Endothelial cell (in vitro differentiated cells): ENCODE results near the gene SMIM41. TPM values are rescaled to one million over a fixed set of nuclear protein-coding genes. Genes with fewer than 3 reads are reported as not detected.
A peak's percentile ranks its signal among the peaks of the same experiment; 100 is the strongest.

ENCODE experiments used
- DNase-seq: peaks from one replicate; pipeline ENCODE4 v3.0.0; 2021; ENCODE audit warnings: low spot score
- H3K27ac Mint-ChIP-seq: one replicate; pipeline ENCODE4 v1.8.0; 2021; ENCODE audit warnings: mixed read lengths, inconsistent platforms; ENCODE audit not compliant: unreplicated experiment
- H3K27me3 Mint-ChIP-seq: one replicate; pipeline ENCODE4 v1.8.0; 2021; ENCODE audit warnings: mild to moderate bottlenecking, moderate library complexity, mixed read lengths, inconsistent platforms; ENCODE audit not compliant: unreplicated experiment
- H3K36me3 Mint-ChIP-seq: one replicate; pipeline ENCODE4 v1.8.0; 2021; ENCODE audit warnings: mild to moderate bottlenecking, low read depth, mixed read lengths, inconsistent platforms; ENCODE audit not compliant: unreplicated experiment
- H3K4me1 Mint-ChIP-seq: one replicate; pipeline ENCODE4 v1.8.0; 2021; ENCODE audit warnings: mild to moderate bottlenecking, mixed read lengths, inconsistent platforms; ENCODE audit not compliant: unreplicated experiment
- H3K4me3 Mint-ChIP-seq: one replicate; pipeline ENCODE4 v1.8.0; 2021; ENCODE audit warnings: mild to moderate bottlenecking, mixed read lengths, inconsistent platforms; ENCODE audit not compliant: unreplicated experiment
- H3K9me3 Mint-ChIP-seq: one replicate; pipeline ENCODE4 v1.8.0; 2021; ENCODE audit warnings: mixed read lengths, inconsistent platforms; ENCODE audit not compliant: unreplicated experiment
- total RNA-seq: library from RNA; stranded (reverse); fragmentation: NEBNext Ultra II Directional; extraction: Animal tissue kit (Norgen Biotek cat#: 25700); gene quantifications from one replicate; pipeline ENCODE4 v1.2.1, GENCODE V29; 2021; ENCODE audit not compliant: unreplicated experiment
- TF ChIP-seq, protein P1 (sequence below): fragments of 200-600 bp; sonication (generic); IDR thresholded peaks from one replicate; pipeline ENCODE4 v1.5.0; 2021; ENCODE audit warnings: antibody characterized with exemption; ENCODE audit not compliant: unreplicated experiment

SMIM41 gene
- total RNA-seq, 1 donor from 2014 or later = not detected

DNA sequence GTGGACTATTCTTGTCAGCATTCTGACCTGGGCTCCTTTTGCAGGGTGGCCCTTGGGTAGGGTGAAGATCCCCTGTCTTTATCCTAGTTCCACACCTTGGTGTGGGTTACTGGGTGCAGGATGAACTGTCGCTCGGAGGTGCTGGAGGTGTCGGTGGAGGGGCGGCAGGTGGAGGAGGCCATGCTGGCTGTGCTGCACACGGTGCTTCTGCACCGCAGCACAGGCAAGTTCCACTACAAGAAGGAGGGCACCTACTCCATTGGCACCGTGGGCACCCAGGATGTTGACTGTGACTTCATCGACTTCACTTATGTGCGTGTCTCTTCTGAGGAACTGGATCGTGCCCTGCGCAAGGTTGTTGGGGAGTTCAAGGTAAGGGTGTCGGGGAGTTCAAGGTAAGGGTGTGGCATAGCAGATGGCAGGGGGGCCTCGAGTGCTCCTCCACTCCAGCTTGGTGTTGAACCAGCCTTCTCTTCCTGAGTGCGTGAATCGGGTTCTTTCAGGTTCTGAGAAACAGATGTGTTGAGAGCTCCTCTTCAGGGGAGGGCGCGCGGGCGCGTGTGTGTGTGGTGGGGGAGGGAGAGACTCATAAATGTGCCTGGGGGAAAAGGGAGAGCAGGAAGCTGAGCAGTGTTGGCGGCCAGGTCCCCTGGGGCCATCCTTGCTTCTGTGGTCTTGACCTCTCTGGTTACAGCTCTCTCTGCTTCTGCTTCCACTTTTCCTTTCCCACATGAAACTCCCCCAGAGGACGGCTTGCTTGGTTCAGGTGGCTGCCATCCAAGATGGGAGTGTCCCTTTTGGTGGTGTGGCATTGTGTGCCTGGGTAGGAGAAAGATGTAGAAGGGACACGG is 5.7 kb upstream of the SMIM41 start:
- TF ChIP-seq, protein P1, sequence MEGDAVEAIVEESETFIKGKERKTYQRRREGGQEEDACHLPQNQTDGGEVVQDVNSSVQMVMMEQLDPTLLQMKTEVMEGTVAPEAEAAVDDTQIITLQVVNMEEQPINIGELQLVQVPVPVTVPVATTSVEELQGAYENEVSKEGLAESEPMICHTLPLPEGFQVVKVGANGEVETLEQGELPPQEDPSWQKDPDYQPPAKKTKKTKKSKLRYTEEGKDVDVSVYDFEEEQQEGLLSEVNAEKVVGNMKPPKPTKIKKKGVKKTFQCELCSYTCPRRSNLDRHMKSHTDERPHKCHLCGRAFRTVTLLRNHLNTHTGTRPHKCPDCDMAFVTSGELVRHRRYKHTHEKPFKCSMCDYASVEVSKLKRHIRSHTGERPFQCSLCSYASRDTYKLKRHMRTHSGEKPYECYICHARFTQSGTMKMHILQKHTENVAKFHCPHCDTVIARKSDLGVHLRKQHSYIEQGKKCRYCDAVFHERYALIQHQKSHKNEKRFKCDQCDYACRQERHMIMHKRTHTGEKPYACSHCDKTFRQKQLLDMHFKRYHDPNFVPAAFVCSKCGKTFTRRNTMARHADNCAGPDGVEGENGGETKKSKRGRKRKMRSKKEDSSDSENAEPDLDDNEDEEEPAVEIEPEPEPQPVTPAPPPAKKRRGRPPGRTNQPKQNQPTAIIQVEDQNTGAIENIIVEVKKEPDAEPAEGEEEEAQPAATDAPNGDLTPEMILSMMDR = no peak
- no peak for DNase-seq
- peaks cover 28% of the 10 kb centered on the region for H3K36me3 Mint-ChIP-seq
- H3K9me3 Mint-ChIP-seq = no peaks in the 10 kb centered on the region
- H3K27ac Mint-ChIP-seq = no peak overlapping the region
- H3K27me3 Mint-ChIP-seq = peaks cover 11% of the 10 kb centered on the region
- peak overlapping the region; percentile 53 for H3K4me3 Mint-ChIP-seq
- peaks cover 12% of the 10 kb centered on the region for H3K4me1 Mint-ChIP-seq

DNA sequence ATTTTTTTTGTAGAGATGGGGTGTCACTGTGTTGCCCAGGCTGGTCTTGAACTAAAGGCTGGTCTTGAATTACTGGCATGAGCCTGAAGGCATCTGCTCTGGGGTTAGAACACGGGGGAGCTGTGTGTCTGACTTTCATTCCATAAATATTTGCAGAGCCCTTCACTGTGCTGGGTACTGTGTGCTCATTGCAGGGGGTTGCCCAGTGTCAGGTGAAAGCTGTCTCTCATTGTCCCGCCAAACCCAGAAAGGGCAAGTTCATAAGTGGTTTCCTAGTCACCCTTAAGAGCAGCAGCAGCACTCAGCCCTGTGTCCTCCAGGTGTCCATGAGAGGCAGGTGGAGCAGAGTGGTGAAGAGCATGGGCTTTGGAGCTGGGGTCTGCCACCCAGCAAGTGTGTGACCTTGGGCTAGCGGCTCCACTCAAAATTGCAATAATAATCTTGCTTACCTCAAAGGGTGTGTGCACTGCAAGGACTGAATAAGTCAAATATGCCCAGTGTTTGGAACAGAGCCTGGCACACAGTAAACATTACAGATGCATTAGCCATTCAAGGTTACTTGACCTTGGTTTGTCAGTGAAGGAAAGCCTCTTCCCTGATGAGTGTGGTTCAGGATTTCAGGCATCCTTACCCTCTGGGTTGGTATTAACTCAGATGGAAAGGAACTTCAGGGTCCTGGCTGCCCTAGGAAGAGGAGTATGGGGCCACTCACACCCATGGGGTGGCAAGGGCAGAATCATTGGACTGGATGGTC is 4.4 kb upstream of the SMIM41 start:
- Mint-ChIP-seq H3K9me3 (no peaks in the 10 kb centered on the region), H3K36me3 (peaks cover 33% of the 10 kb centered on the region), H3K4me3 (no peak overlapping the region), H3K27ac (no peak overlapping the region), H3K27me3 (peaks cover 4% of the 10 kb centered on the region), H3K4me1 (peaks cover 11% of the 10 kb centered on the region)
- TF ChIP-seq, protein P1 = no peak
- DNase-seq = no peak

DNA sequence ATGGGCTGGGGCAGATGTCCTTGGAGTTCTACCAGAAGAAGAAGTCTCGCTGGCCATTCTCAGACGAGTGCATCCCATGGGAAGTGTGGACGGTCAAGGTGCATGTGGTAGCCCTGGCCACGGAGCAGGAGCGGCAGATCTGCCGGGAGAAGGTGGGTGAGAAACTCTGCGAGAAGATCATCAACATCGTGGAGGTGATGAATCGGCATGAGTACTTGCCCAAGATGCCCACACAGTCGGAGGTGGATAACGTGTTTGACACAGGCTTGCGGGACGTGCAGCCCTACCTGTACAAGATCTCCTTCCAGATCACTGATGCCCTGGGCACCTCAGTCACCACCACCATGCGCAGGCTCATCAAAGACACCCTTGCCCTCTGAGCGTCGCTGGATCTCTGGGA is 2.7 kb upstream of the SMIM41 start:
- peaks cover 3% of the 10 kb centered on the region for H3K4me1 Mint-ChIP-seq
- H3K27ac Mint-ChIP-seq = no peak overlapping the region
- H3K9me3 Mint-ChIP-seq = no peaks in the 10 kb centered on the region
- H3K27me3 Mint-ChIP-seq = peaks cover 4% of the 10 kb centered on the region
- H3K4me3 Mint-ChIP-seq = no peak overlapping the region
- H3K36me3 Mint-ChIP-seq = peaks cover 33% of the 10 kb centered on the region
- TF ChIP-seq, protein P1 = no peak
- no peak for DNase-seq

DNA sequence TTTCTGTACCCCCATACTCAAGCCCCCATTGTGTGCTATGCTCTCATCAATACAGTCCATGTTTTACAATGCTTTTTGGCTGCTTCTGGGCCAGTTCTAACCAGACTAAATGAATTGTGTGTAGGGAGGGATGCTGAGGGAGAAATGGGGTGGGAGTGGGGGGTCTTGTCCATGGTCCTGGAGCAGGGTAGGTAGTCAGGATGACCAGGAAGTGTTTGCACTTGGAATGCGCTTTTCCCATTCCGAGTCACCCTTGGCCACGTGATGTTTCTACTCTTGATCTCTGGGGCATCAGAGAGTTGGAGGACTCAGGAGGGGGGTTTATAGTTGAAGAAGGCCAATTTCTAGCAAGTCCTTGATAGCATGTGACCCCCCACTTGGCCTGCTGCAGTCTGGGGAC is 1.2 kb upstream of the SMIM41 start:
- H3K4me1 Mint-ChIP-seq = peaks cover 10% of the 10 kb centered on the region
- no peak overlapping the region for H3K27ac Mint-ChIP-seq
- no peaks in the 10 kb centered on the region for H3K9me3 Mint-ChIP-seq
- H3K27me3 Mint-ChIP-seq = peaks cover 4% of the 10 kb centered on the region
- TF ChIP-seq, protein P1 = no peak
- peak overlapping the region; percentile 44 for H3K4me3 Mint-ChIP-seq
- H3K36me3 Mint-ChIP-seq = peaks cover 29% of the 10 kb centered on the region
- DNase-seq = no peak
